WTC11 (cell line): Measurements from ENCODE around the gene SRPK1. TPM values are rescaled to one million over a fixed set of nuclear protein-coding genes. Genes with fewer than 3 reads are reported as not detected.

ENCODE experiments used
- ATAC-seq: fragments of 200-7000 bp; cut with Tn5 transposase; 2 replicates; pipeline ENCODE4 v1.10.0; 2021; ENCODE audit warnings: mild to moderate bottlenecking, moderate library complexity
- CTCF ChIA-PET: fragments of 300-600 bp; sonication (Branson Sonifier 250); formaldehyde crosslinking; loops from one replicate; lab custom pipeline; 2021; ENCODE audit warnings: antibody characterized with exemption; lab: Charles Lee
- POLR2A ChIA-PET: fragments of 350-600 bp; sonication (Branson Sonifier 250); formaldehyde crosslinking; loops from one replicate; lab custom pipeline; 2021; ENCODE audit warnings: antibody characterized with exemption; lab: Charles Lee
- DNase-seq: peaks from one replicate; pipeline ENCODE4 v3.0.0; 2021; ENCODE audit warnings: low spot score
- H3K27ac Mint-ChIP-seq: 2 replicates; pipeline ENCODE4 v1.8.0; 2021; ENCODE audit warnings: mixed read lengths
- H3K27me3 Mint-ChIP-seq: 2 replicates; pipeline ENCODE4 v1.8.0; 2021; ENCODE audit warnings: low read depth, mild to moderate bottlenecking, moderate library complexity, mixed read lengths
- H3K36me3 Mint-ChIP-seq: 2 replicates; pipeline ENCODE4 v1.8.0; 2021; ENCODE audit warnings: mixed read lengths
- H3K4me1 Mint-ChIP-seq: 2 replicates; pipeline ENCODE4 v1.8.0; 2022; ENCODE audit warnings: mixed read lengths
- H3K4me3 Mint-ChIP-seq: 2 replicates; pipeline ENCODE4 v1.8.0; 2021; ENCODE audit warnings: mild to moderate bottlenecking, moderate library complexity, mixed read lengths
- H3K9me3 Mint-ChIP-seq: 2 replicates; pipeline ENCODE4 v1.8.0; 2021; ENCODE audit warnings: mixed read lengths
- ATF1 ChIP-seq: sonication (generic); formaldehyde crosslinking; IDR thresholded peaks from 2 replicates; pipeline ENCODE4 v1.8.1; 2023; ENCODE audit warnings: mild to moderate bottlenecking, moderate library complexity, missing genetic modification reagents
- E2F1 ChIP-seq: sonication (generic); formaldehyde crosslinking; IDR thresholded peaks from 2 replicates; pipeline ENCODE4 v1.8.0; 2022; ENCODE audit warnings: mild to moderate bottlenecking, missing genetic modification reagents
- ELF4 ChIP-seq: sonication (generic); formaldehyde crosslinking; IDR thresholded peaks from 2 replicates; pipeline ENCODE4 v1.8.1; 2022; ENCODE audit warnings: low read depth, mild to moderate bottlenecking, moderate library complexity, missing genetic modification reagents
- NFYB ChIP-seq: sonication (generic); formaldehyde crosslinking; conservative IDR thresholded peaks from 2 replicates; pipeline ENCODE4 v1.8.0; 2022; ENCODE audit warnings: low read depth, missing genetic modification reagents
- NR1H2 ChIP-seq: sonication (generic); formaldehyde crosslinking; IDR thresholded peaks from 2 replicates; pipeline ENCODE4 v1.9.0; 2021; ENCODE audit warnings: mild to moderate bottlenecking, moderate library complexity, missing genetic modification reagents
- NR2C2 ChIP-seq: sonication (generic); formaldehyde crosslinking; IDR thresholded peaks from 2 replicates; pipeline ENCODE4 v1.8.0; 2022; ENCODE audit warnings: mild to moderate bottlenecking, missing genetic modification reagents
- RELA ChIP-seq: sonication (generic); formaldehyde crosslinking; IDR thresholded peaks from 2 replicates; pipeline ENCODE4 v1.8.1; 2022; ENCODE audit warnings: missing genetic modification reagents, mild to moderate bottlenecking, borderline replicate concordance
- TP53 ChIP-seq: sonication (generic); formaldehyde crosslinking; IDR thresholded peaks from 2 replicates; pipeline ENCODE4 v1.8.1; 2023; ENCODE audit warnings: mild to moderate bottlenecking, missing genetic modification reagents
- USF2 ChIP-seq: sonication (generic); formaldehyde crosslinking; IDR thresholded peaks from 2 replicates; pipeline ENCODE4 v1.8.1; 2023; ENCODE audit warnings: mild to moderate bottlenecking, missing genetic modification reagents, moderate library complexity
- ZBTB21 ChIP-seq: sonication (generic); formaldehyde crosslinking; IDR thresholded peaks from 2 replicates; pipeline ENCODE4 v1.8.1; 2023; ENCODE audit warnings: mild to moderate bottlenecking, missing genetic modification reagents, borderline replicate concordance
- ZMAT4 ChIP-seq: fragments of 250-450 bp; sonication (Bioruptor Pico); IDR thresholded peaks from 2 replicates; pipeline ENCODE4 v1.9.0; 2021; ENCODE audit warnings: mild to moderate bottlenecking
- ZNF219 ChIP-seq: sonication (generic); formaldehyde crosslinking; IDR thresholded peaks from 2 replicates; pipeline ENCODE4 v1.8.0; 2023; ENCODE audit warnings: missing genetic modification reagents, mild to moderate bottlenecking, borderline replicate concordance
- ZNF281 ChIP-seq: sonication (generic); formaldehyde crosslinking; IDR thresholded peaks from 2 replicates; pipeline ENCODE4 v1.8.0; 2023; ENCODE audit warnings: mild to moderate bottlenecking, missing genetic modification reagents
- ZNF671 ChIP-seq: fragments of 250-450 bp; sonication (Bioruptor Pico); IDR thresholded peaks from 2 replicates; pipeline ENCODE4 v1.8.0; 2021; ENCODE audit warnings: mild to moderate bottlenecking
- total RNA-seq: library from RNA; stranded (reverse); gene quantifications from 3 replicates; pipeline ENCODE4 v1.2.3, GENCODE V29; 2021
- TF ChIP-seq, protein P1 (sequence below): sonication (generic); formaldehyde crosslinking; IDR thresholded peaks from 2 replicates; pipeline ENCODE4 v1.8.1; 2022; ENCODE audit warnings: mild to moderate bottlenecking, moderate library complexity, missing genetic modification reagents
- TF ChIP-seq, protein P2 (sequence below): sonication (generic); formaldehyde crosslinking; IDR thresholded peaks from 2 replicates; pipeline ENCODE4 v1.8.1; 2023; ENCODE audit warnings: mild to moderate bottlenecking, moderate library complexity, missing genetic modification reagents
- TF ChIP-seq, protein P3 (sequence below): sonication (generic); formaldehyde crosslinking; IDR thresholded peaks from 2 replicates; pipeline ENCODE4 v1.8.0; 2022; ENCODE audit warnings: mild to moderate bottlenecking, missing genetic modification reagents
- TF ChIP-seq, protein P4 (sequence below): sonication (generic); formaldehyde crosslinking; IDR thresholded peaks from 2 replicates; pipeline ENCODE4 v1.8.1; 2023; ENCODE audit warnings: mild to moderate bottlenecking, missing genetic modification reagents

SRPK1 gene
- total RNA-seq, 1 experiment from 2014 or later = 100.0 TPM

- TF ChIP-seq, protein P1, sequence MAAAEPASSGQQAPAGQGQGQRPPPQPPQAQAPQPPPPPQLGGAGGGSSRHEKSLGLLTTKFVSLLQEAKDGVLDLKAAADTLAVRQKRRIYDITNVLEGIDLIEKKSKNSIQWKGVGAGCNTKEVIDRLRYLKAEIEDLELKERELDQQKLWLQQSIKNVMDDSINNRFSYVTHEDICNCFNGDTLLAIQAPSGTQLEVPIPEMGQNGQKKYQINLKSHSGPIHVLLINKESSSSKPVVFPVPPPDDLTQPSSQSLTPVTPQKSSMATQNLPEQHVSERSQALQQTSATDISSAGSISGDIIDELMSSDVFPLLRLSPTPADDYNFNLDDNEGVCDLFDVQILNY (CRISPR knock-in tag) = 0 out of 2 replicates have a peak, but pooled peaks have one; percentile 47
- TF ChIP-seq E2F1 (CRISPR knock-in tag) = no peak
- 0 out of 2 replicates have a peak, but pooled peaks have one; percentile 34 for TF ChIP-seq ZBTB21 (CRISPR knock-in tag)
- TF ChIP-seq, protein P2, sequence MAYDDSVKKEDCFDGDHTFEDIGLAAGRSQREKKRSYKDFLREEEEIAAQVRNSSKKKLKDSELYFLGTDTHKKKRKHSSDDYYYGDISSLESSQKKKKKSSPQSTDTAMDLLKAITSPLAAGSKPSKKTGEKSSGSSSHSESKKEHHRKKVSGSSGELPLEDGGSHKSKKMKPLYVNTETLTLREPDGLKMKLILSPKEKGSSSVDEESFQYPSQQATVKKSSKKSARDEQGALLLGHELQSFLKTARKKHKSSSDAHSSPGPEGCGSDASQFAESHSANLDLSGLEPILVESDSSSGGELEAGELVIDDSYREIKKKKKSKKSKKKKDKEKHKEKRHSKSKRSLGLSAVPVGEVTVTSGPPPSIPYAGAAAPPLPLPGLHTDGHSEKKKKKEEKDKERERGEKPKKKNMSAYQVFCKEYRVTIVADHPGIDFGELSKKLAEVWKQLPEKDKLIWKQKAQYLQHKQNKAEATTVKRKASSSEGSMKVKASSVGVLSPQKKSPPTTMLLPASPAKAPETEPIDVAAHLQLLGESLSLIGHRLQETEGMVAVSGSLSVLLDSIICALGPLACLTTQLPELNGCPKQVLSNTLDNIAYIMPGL (CRISPR knock-in tag) = peak; percentile 46; the same call in 1 of the 2 replicates
- TF ChIP-seq, protein P3, sequence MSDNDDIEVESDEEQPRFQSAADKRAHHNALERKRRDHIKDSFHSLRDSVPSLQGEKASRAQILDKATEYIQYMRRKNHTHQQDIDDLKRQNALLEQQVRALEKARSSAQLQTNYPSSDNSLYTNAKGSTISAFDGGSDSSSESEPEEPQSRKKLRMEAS (CRISPR knock-in tag) = peak; percentile 79
- no peak for TF ChIP-seq ELF4 (CRISPR knock-in tag)
Measured at GRCh38 chr6:35931120-35931561, 10.2 kb upstream of the SRPK1 start (continued).

DNA sequence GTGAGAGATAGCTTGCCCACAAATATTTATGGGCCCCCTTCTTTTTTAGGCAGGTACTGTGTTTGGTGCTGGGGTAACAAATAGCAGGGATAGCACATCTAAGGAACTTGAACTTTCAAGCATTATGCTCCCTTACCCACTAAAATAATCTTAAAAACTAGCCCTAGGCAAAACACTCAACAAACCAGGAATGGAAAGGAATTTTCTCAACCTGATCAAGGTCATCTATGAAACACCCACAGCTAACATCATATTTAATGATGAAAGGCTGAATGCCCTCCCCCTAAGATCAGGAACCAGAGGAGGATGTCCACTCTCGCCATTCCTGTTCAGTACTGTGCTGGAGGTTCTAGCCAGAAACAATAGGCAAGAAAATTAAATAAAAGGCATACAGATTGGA is 8.7 kb upstream of the SRPK1 start:
- CTCF ChIA-PET = interaction anchor here (0.7 kb wide), 1 partner anchor 25 kb away, joined by 3 read pairs; no protein-coding TSS in a partner anchor
- TF ChIP-seq ELF4 (CRISPR knock-in tag) = no peak
- TF ChIP-seq ZMAT4 = no peak
- no peak for TF ChIP-seq ZNF219
- TF ChIP-seq NR2C2 (CRISPR knock-in tag) = no peak
- no peak for TF ChIP-seq NR1H2 (CRISPR knock-in tag)
- TF ChIP-seq TP53 = no peak
- TF ChIP-seq NFYB (CRISPR knock-in tag) = no peak
- no peak for TF ChIP-seq ATF1 (CRISPR knock-in tag)
- TF ChIP-seq, protein P4, sequence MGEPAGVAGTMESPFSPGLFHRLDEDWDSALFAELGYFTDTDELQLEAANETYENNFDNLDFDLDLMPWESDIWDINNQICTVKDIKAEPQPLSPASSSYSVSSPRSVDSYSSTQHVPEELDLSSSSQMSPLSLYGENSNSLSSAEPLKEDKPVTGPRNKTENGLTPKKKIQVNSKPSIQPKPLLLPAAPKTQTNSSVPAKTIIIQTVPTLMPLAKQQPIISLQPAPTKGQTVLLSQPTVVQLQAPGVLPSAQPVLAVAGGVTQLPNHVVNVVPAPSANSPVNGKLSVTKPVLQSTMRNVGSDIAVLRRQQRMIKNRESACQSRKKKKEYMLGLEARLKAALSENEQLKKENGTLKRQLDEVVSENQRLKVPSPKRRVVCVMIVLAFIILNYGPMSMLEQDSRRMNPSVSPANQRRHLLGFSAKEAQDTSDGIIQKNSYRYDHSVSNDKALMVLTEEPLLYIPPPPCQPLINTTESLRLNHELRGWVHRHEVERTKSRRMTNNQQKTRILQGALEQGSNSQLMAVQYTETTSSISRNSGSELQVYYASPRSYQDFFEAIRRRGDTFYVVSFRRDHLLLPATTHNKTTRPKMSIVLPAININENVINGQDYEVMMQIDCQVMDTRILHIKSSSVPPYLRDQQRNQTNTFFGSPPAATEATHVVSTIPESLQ (CRISPR knock-in tag) = no peak
- TF ChIP-seq ZNF671 (CRISPR knock-in tag) = no peak
- no peak for TF ChIP-seq ZNF281 (CRISPR knock-in tag)
- TF ChIP-seq RELA = no peak
- no peak for TF ChIP-seq USF2 (CRISPR knock-in tag)
- ATAC-seq = no peak
- DNase-seq = no peak
- H3K27me3 Mint-ChIP-seq = peaks cover 17% of the 10 kb centered on the region
- no peaks in the 10 kb centered on the region for H3K36me3 Mint-ChIP-seq
- peaks cover 5% of the 10 kb centered on the region; the same call in 1 of the 2 replicates for H3K9me3 Mint-ChIP-seq
- POLR2A ChIA-PET = no interaction called here
- no peak overlapping the region for H3K4me3 Mint-ChIP-seq
- H3K27ac Mint-ChIP-seq = no peak overlapping the region
- H3K4me1 Mint-ChIP-seq = peaks cover 7% of the 10 kb centered on the region
